ENCODE measurements around the gene SOHLH1.

The SOHLH1 gene

DNA sequence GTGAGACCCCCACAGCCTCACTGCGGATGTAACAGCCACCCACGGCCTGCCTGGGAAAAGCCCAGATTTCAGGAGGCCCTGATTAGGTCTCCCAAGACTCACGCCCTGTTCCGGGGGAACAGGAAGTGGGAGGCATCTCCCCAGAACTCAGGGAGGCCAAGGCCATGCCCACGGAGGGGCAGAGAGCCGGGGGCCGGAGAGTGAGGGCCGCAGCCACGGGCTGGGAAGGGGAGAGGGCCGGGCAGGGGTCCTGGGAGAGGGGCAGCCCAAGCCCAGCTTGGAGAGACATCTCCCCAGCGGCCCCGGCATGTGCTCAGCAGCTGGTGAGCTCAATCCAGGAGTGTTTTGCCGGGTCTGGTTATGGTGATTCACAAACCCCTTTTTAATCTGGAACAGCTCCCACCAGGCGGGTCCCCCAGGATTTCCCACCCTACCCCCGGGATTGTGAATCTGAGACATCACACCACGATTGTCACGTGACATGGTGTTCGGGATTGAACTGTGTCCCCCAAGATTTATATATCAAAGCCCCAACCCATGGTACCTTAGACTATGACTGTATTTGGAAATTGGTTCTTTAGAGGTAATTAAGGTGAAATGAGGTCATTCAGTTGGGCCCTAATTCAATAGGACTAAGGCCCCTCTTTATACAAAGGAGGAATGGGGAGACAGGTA, 29.3 kb upstream of the SOHLH1 start:
- TF ChIP-seq, protein P1, sequence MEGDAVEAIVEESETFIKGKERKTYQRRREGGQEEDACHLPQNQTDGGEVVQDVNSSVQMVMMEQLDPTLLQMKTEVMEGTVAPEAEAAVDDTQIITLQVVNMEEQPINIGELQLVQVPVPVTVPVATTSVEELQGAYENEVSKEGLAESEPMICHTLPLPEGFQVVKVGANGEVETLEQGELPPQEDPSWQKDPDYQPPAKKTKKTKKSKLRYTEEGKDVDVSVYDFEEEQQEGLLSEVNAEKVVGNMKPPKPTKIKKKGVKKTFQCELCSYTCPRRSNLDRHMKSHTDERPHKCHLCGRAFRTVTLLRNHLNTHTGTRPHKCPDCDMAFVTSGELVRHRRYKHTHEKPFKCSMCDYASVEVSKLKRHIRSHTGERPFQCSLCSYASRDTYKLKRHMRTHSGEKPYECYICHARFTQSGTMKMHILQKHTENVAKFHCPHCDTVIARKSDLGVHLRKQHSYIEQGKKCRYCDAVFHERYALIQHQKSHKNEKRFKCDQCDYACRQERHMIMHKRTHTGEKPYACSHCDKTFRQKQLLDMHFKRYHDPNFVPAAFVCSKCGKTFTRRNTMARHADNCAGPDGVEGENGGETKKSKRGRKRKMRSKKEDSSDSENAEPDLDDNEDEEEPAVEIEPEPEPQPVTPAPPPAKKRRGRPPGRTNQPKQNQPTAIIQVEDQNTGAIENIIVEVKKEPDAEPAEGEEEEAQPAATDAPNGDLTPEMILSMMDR (IDR thresholded peaks at IDR 0.05; ENCODE audit: insufficient read depth, missing control alignments): no peak
- no peak for FAIRE-seq
- no peak for DNase-seq (ENCODE audit: insufficient read length, low spot score)

DNA sequence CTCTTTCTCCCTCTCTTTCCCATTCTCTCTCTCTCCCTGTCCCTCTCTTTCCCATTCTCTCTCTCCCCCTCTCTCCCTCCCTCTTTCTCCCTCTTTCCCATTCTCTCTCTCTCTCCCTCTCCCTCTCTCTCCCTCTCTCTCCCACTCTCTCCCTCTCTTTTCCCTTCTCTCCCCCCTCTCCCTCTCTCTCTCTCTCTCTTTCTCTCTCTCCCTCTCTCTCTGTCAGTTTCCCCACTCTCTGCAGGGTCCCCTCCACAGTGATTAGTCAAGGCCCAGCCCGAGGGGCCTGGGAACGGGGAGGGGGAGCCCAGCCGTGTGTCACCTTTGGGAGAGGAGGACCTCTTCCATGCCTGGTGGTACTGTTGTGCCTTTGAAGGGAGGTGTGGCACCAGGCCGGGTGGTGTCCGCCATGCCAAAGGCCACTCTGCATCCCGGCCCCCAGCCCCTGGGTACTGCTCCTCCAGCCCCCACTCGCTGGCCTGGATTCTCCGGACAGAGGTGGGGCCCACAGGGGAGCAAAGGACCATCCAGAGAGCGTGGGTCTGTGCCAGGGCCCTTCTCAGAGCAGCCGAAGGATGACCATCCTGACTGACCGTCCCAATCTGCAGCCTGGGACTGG, 28.1 kb upstream of the SOHLH1 start:
- TF ChIP-seq, protein P1 (IDR thresholded peaks at IDR 0.05; ENCODE audit: insufficient read depth, missing control alignments): no peak
- FAIRE-seq: no peak
- DNase-seq (ENCODE audit: insufficient read length, low spot score): no peak

DNA sequence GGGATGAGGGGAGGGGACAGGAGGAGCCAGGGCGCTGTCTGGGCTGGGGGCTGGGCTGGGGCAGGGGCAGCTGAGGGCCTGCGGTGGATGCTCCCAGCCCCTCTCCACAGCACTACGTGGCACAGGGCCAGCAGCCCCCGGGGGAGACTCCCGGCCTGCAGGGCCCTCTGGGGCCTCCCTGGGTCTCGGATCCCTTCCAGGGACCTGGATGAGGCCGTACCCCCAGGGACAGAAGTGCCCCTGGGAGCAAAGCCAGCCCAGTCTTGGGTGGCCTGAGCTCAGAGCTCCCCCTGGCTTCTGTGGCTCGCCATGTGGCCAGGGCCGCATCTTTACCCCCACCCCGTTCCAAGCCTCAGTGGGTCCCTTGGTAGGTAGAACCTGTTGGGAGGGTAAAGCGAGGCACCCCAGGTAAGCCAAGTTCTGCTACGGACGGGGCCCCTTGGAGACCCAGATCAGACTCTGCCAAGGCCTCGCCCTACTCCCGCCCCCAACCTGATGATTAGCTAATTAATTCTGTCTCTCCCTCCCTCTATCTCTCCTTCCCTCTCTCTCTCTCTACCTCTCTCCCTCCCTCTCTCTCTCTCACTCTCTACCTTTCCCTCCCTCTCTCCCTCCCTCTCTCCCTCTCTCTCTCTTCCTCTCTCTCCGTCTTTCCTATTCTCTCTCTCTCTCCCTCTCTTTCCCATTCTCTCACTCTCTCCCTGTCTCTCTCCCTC, 27.0 kb upstream of the SOHLH1 start:
- TF ChIP-seq, protein P1 (IDR thresholded peaks at IDR 0.05; ENCODE audit: insufficient read depth, missing control alignments): no peak
- FAIRE-seq: no peak
- DNase-seq (ENCODE audit: insufficient read length, low spot score): no peak

DNA sequence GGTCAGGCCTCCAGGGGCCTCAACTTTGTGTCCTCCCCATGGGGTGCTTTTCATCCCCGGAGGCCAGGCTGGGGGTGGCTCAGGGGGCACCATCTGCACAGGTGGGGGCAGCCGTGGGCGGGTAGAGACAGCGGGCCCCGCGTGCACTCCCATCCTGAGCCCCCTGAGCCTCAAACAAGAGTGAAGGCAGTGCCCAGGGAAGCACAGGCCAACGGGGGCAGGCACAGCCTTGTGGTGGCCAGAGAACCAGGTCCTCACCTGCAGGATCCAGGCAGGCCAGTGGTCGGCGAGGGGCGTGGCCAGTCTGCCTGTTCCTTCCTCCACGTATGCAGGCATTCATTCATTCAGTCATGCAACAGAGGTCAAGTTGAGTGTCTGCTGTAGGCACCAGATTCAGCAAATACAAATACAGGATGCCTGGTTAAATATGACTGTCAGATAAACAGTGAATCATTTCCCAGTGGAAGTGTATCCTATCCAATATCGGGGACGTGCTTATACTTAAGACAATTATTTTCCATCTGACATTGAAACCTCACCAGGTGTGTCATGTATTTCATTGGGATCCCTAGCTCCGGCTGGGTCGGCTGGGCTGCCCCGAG, 25.0 kb upstream of the SOHLH1 start:
- FAIRE-seq: no peak
- TF ChIP-seq, protein P1 (IDR thresholded peaks at IDR 0.05; ENCODE audit: insufficient read depth, missing control alignments): no peak
- no peak for DNase-seq (ENCODE audit: insufficient read length, low spot score)

DNA sequence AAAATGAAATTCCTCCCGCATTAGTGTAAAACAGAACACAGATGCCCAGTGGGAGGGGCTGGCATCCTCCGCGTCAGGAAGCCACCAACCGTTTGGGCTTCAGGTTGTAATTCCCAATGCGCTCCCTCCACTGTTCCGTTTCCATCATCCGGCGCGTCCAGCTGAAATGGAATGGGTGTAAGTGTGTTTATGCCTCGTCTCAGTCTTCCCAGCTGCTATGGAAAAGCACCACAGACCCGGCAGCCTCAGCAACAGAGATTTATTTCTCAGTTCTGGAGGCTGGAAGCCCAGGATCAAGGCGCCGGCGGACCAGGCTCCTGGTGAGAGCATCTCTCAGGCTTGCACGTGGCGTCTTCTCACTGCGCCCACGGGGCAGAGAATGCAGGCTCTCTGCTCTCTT, 23.1 kb upstream of the SOHLH1 start:
- DNase-seq (ENCODE audit: insufficient read length, low spot score) (no peak), FAIRE-seq (no peak)
- TF ChIP-seq, protein P1 (IDR thresholded peaks at IDR 0.05; ENCODE audit: insufficient read depth, missing control alignments): no peak

DNA sequence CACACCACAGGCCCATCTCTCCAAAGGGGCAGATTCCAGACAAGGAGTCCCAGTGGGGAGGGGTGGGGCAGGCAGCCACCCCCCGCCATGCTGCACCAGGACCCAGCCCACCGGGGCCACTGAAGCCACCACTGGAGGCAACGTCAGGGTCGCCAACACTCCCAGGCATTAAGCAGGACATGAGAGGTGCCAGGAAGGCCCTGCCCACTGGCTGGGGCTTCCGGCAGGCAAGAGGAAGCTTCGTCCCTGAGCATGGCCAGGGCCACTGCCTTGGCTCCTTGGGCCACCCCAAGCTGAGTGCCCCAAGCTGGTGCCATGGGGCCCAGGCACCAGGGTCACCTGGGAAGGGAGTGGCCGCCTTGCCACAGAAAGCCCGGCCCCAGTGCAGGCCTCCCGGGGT, 20.2 kb upstream of the SOHLH1 start:
- TF ChIP-seq, protein P1 (IDR thresholded peaks at IDR 0.05; ENCODE audit: insufficient read depth, missing control alignments): no peak
- DNase-seq (ENCODE audit: insufficient read length, low spot score) (no peak), FAIRE-seq (no peak)
